Measurements from ENCODE around the gene TUBA4B. TPM values are rescaled to one million over a fixed set of nuclear protein-coding genes. Genes with fewer than 3 reads are reported as not detected.

Gene TUBA4B
- 0.06 TPM for polyA plus RNA-seq (2012; ENCODE audit: low read depth, missing spikeins)

DNA sequence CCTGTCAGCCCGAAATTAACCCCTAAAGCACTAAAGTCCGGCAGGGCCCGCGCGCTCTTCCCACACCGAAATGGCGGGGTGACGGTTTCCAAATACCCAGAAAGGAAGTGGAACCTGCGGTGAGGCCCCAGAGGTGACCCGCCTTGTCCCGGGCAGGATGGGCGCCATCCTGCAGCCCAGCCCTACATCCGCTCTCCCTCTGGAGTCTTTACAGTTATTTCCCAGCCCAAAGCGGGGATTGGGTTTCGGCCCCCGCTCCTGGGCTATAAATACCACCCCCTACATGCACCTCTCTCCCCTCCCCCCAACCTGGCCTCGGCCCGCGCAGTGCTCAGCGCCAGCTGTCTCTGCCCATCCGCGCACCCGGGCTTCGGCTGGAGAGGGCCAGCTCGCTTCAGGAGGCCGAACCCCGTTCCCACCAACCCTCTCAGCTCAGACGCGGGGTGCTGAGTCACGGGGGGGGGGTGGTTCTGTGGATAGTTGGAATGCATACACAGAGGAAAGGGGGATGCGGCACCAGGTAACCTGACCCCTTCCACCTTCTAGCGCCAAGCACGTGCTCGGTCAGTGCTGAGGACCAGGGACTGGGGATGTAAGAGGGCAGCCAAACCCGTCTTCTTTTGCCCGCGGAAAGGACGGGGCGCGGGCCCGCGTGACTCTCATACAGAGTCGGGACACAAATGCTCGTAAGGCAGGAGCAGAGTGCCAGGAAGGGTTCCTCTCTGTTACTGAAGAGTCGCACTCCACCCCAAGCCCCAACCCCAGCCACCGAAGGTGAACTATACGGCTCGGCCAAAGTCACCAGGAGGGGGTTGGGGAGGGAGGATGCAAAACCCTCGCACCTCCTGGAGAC, at the start of gene TUBA4B:
TSS of gene TUBA4B (plus strand) at position 344 of the 853 bp plus-strand sequence. CDS start at position 509, 165 bp downstream.
- TF ChIP-seq POLR2AphosphoS5 (IDR thresholded peaks at IDR 0.05; ENCODE audit: low read depth, low read length) (no peak), POU2F2 (IDR thresholded peaks at IDR 0.05; ENCODE audit: low read depth, low read length) (peak; percentile 57; the same call in 1 of the 2 replicates), SPI1 (IDR thresholded peaks at IDR 0.05; ENCODE audit: low read depth, low read length) (peak; percentile 89)
- DNase-seq (ENCODE audit: insufficient read length, low spot score) (no peak), FAIRE-seq (no peak)

DNA sequence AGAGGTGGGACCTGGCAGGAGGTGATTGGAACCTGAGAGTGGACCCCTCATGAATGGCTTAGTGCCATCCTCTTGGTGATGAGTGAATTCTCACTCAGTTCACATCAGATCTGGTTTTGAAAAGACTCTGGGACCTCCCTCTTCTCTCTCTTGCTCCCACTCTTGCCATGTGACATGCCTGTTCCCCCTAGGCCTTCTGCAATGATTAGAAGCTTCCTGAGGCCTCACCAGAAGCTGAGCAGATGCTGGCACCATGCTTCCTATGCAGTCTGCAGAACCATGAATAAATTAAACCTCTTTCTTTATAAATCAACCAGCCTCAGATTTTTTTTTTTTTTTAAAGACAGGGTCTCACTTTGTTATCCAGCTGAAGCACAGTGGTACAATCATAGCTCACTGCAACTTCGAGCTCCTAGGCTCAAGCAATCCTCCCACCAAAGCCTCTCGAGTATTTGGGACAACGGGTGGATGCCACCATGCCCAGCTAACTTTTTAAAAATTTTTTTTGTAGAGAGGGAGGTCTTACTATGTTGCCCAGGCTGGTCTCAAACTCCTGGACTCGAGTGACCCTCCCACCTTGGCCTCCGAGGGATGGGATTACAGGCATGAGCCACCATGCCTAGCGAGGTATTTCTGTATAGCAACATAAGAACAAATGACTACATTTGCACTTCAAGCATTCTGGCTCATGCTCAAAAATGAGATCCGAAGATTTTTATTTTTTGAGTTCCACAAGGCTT, 48.4 kb upstream of the TUBA4B start:
- no peak for DNase-seq (ENCODE audit: insufficient read length, low spot score)
- no peak for TF ChIP-seq POU2F2 (IDR thresholded peaks at IDR 0.05; ENCODE audit: low read depth, low read length)
- TF ChIP-seq SPI1 (IDR thresholded peaks at IDR 0.05; ENCODE audit: low read depth, low read length): no peak
- no peak for TF ChIP-seq PAX5 (IDR thresholded peaks at IDR 0.05; ENCODE audit: insufficient read depth, low read length, severe bottlenecking)
- no peak for TF ChIP-seq POLR2AphosphoS5 (IDR thresholded peaks at IDR 0.05; ENCODE audit: low read depth, low read length)
- TF ChIP-seq POLR2A (IDR thresholded peaks at IDR 0.05; ENCODE audit: low read depth, low read length): no peak
- no peak for TF ChIP-seq TAF1 (IDR thresholded peaks at IDR 0.05; ENCODE audit: low read depth, low read length)
- no peak for FAIRE-seq

DNA sequence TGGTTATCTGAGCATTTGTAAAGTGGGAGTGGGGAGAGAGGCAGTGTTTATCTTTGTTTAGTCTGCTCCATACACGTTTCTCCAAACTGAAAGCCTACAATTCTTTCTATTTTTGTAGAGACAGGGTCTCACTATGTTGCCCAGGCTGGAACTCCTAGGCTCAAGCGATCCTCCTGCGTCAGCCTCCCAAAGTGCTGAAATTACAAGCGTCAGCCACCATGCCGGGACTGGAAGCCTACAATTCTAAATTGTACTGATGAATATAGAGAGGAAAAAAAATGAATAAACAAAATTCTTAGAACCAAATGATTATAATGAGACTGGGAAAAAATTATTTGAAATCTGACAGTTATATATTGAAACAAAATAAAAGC, 47.9 kb upstream of the TUBA4B start:
- DNase-seq (ENCODE audit: insufficient read length, low spot score) (no peak), FAIRE-seq (no peak)
- TF ChIP-seq SPI1 (IDR thresholded peaks at IDR 0.05; ENCODE audit: low read depth, low read length): no peak
- TF ChIP-seq TAF1 (IDR thresholded peaks at IDR 0.05; ENCODE audit: low read depth, low read length): no peak
- TF ChIP-seq POLR2A (IDR thresholded peaks at IDR 0.05; ENCODE audit: low read depth, low read length): no peak
- TF ChIP-seq POLR2AphosphoS5 (IDR thresholded peaks at IDR 0.05; ENCODE audit: low read depth, low read length): no peak
- TF ChIP-seq POU2F2 (IDR thresholded peaks at IDR 0.05; ENCODE audit: low read depth, low read length): no peak
- TF ChIP-seq PAX5 (IDR thresholded peaks at IDR 0.05; ENCODE audit: insufficient read depth, low read length, severe bottlenecking): no peak

GRCh38 chr2:219205981-219206327, 47.1 kb upstream of the TUBA4B start:
- TF ChIP-seq POU2F2 (IDR thresholded peaks at IDR 0.05; ENCODE audit: low read depth, low read length) (no peak), PAX5 (IDR thresholded peaks at IDR 0.05; ENCODE audit: insufficient read depth, low read length, severe bottlenecking) (no peak), POLR2A (IDR thresholded peaks at IDR 0.05; ENCODE audit: low read depth, low read length) (no peak), POLR2AphosphoS5 (IDR thresholded peaks at IDR 0.05; ENCODE audit: low read depth, low read length) (no peak), TAF1 (IDR thresholded peaks at IDR 0.05; ENCODE audit: low read depth, low read length) (no peak), SPI1 (IDR thresholded peaks at IDR 0.05; ENCODE audit: low read depth, low read length) (no peak)
- FAIRE-seq (no peak), DNase-seq (ENCODE audit: insufficient read length, low spot score) (no peak)

DNA sequence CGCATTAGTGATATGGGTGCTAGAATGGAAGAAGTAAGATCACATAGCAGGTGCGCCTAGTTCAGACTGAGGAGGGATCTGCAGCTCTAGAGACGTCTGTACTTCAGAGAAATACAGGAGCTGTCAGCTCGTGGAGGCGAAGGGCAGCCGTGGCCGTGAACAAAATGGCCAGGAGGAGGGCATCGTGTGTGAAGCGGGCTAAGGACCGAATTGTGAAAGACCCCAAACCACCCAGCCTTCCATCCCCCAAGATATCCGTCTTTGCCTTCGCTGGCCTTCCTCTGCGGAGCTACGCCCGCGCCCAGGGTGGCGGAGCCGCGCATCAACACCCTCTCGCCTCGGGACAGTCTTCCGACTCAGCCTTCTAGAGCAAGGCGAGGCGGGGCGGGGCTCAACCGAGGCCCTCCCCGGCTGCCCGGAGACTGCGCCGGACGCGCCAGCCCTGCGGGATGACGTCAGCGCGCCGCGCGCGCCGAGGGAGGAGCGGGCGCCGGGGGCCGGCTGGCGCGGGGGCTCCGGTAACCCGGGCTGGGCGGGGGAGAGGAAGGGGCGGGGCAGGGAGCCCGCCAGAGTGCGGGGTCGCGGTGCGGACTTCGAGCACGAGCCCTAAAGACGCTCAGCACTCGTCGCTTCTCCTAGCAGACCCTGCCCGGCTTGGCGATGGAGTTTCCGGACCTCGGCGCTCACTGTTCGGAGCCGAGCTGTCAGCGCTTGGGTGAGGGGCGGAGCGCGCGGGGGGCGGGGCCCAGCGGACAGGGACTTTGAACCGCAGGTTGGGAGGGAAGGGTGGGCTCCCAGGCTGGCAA, 46.5 kb upstream of the TUBA4B start, which contains the start of gene ZFAND2B:
TSS of gene ZFAND2B (plus strand) at position 455 of the 806 bp plus-strand sequence. CDS start at position 661, 206 bp downstream.
- peak; percentile 96 for FAIRE-seq
- TF ChIP-seq POLR2AphosphoS5 (IDR thresholded peaks at IDR 0.05; ENCODE audit: low read depth, low read length): peak; percentile 96
- TF ChIP-seq POLR2A (IDR thresholded peaks at IDR 0.05; ENCODE audit: low read depth, low read length): peak; percentile 96
- TF ChIP-seq POU2F2 (IDR thresholded peaks at IDR 0.05; ENCODE audit: low read depth, low read length): peak; percentile 74
- TF ChIP-seq SPI1 (IDR thresholded peaks at IDR 0.05; ENCODE audit: low read depth, low read length): no peak
- peak; percentile 92 for TF ChIP-seq TAF1 (IDR thresholded peaks at IDR 0.05; ENCODE audit: low read depth, low read length)
- peak; percentile 10 for TF ChIP-seq PAX5 (IDR thresholded peaks at IDR 0.05; ENCODE audit: insufficient read depth, low read length, severe bottlenecking)

GRCh38 chr2:219207134-219207883, 45.7 kb upstream of the TUBA4B start:
- no peak for FAIRE-seq

More for the DNA sequence above, 46.5 kb upstream of the TUBA4B start, which contains the start of gene ZFAND2B:
- peak; percentile 99 for DNase-seq (ENCODE audit: insufficient read length, low spot score)

GRCh38 chr2:219207884-219208740, 44.9 kb upstream of the TUBA4B start:
- DNase-seq (ENCODE audit: insufficient read length, low spot score) (no peak), FAIRE-seq (no peak)
- TF ChIP-seq PAX5 (IDR thresholded peaks at IDR 0.05; ENCODE audit: insufficient read depth, low read length, severe bottlenecking) (no peak), POLR2A (IDR thresholded peaks at IDR 0.05; ENCODE audit: low read depth, low read length) (no peak), POLR2AphosphoS5 (IDR thresholded peaks at IDR 0.05; ENCODE audit: low read depth, low read length) (no peak), SPI1 (IDR thresholded peaks at IDR 0.05; ENCODE audit: low read depth, low read length) (no peak), TAF1 (IDR thresholded peaks at IDR 0.05; ENCODE audit: low read depth, low read length) (no peak), POU2F2 (IDR thresholded peaks at IDR 0.05; ENCODE audit: low read depth, low read length) (no peak)

More at GRCh38 chr2:219207134-219207883, 45.7 kb upstream of the TUBA4B start:
- TF ChIP-seq TAF1 (IDR thresholded peaks at IDR 0.05; ENCODE audit: low read depth, low read length) (no peak), POLR2A (IDR thresholded peaks at IDR 0.05; ENCODE audit: low read depth, low read length) (no peak), POLR2AphosphoS5 (IDR thresholded peaks at IDR 0.05; ENCODE audit: low read depth, low read length) (no peak), POU2F2 (IDR thresholded peaks at IDR 0.05; ENCODE audit: low read depth, low read length) (no peak), SPI1 (IDR thresholded peaks at IDR 0.05; ENCODE audit: low read depth, low read length) (no peak), PAX5 (IDR thresholded peaks at IDR 0.05; ENCODE audit: insufficient read depth, low read length, severe bottlenecking) (no peak)
- DNase-seq (ENCODE audit: insufficient read length, low spot score): no peak
